GM12874 (cell line): ENCODE measurements around the gene RAD51.

Experiments
- TF ChIP-seq, protein P1 (sequence below): IDR thresholded peaks from 2 replicates; pipeline ENCODE4 v1.5.1; 2011; ENCODE audit warnings: low read depth, mild to moderate bottlenecking, control low read depth, low read length, moderate library complexity; ENCODE audit not compliant: insufficient read depth

The RAD51 gene

GRCh38 chr15:40694688-40695468 is at the start of gene RAD51:
Gene RAD51, plus strand, starts transcription at chr15:40695174. Its CDS starts 3,585 bp downstream, at chr15:40698759.
- TF ChIP-seq, protein P1, sequence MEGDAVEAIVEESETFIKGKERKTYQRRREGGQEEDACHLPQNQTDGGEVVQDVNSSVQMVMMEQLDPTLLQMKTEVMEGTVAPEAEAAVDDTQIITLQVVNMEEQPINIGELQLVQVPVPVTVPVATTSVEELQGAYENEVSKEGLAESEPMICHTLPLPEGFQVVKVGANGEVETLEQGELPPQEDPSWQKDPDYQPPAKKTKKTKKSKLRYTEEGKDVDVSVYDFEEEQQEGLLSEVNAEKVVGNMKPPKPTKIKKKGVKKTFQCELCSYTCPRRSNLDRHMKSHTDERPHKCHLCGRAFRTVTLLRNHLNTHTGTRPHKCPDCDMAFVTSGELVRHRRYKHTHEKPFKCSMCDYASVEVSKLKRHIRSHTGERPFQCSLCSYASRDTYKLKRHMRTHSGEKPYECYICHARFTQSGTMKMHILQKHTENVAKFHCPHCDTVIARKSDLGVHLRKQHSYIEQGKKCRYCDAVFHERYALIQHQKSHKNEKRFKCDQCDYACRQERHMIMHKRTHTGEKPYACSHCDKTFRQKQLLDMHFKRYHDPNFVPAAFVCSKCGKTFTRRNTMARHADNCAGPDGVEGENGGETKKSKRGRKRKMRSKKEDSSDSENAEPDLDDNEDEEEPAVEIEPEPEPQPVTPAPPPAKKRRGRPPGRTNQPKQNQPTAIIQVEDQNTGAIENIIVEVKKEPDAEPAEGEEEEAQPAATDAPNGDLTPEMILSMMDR: no peak

DNA sequence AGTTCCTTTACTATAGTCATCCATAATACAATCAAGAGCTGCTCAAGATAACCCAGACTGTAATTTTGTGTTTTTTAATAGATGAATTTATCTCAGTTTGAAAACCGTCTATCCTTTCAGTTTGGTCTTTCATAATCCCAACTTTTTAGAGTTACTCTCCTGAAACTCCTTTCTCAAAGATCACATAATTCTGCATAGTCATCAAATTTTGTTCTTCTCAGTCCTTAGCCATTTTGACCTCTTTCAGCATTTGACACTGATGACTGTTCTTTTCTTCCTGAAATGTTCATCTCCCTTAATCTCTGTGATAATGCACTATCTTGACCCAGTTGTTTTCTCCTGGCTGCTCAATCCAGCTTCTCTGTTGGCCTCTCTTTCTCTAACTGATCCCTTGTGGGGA is 47.5 kb upstream of the RAD51 start:
- TF ChIP-seq, protein P1: no peak

DNA sequence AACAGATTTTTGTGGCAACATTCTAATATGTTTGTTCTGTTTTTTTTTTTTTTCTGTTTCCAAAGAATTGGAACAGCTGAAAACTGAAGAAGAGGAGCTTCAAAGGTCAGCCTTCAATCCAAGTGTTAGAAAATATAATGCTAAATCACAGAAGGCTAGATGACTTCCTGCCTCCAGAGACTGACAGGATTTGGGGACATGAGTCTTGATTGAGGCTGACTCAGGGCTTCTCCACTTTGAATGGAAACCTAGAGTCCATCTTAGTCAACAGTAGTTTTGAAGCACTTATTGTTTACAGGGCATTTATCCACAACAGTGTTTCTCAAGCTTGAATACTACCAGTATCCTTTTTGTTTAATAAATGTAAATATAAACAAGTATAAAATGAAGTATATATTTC is 44.5 kb upstream of the RAD51 start:
- TF ChIP-seq, protein P1: no peak

- TF ChIP-seq, protein P1: no peak
These were observed 34.3 kb upstream of the RAD51 start for GRCh38 chr15:40660686-40661085.

DNA sequence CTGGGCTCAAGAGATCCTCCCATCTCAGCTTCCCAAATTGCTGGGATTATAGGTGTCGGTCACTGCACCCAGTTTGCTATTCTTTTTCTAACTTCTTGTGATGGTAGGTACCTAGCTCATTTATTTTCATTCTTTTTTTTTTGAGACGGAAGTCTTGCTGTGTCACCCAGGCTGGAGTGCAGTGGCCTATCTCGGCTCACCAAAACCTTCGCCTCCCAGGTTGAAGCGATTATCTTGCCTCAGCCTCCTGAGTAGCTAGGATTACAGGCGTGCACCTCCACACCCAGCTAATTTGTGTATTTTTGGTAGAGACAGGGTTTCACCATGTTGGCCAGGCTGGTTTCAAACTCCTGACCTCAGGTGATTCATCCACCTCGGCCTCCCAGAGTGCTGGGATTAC is 30.1 kb upstream of the RAD51 start:
- TF ChIP-seq, protein P1: no peak

- TF ChIP-seq, protein P1: no peak
These were observed 14.8 kb upstream of the RAD51 start for GRCh38 chr15:40680151-40680550.

DNA sequence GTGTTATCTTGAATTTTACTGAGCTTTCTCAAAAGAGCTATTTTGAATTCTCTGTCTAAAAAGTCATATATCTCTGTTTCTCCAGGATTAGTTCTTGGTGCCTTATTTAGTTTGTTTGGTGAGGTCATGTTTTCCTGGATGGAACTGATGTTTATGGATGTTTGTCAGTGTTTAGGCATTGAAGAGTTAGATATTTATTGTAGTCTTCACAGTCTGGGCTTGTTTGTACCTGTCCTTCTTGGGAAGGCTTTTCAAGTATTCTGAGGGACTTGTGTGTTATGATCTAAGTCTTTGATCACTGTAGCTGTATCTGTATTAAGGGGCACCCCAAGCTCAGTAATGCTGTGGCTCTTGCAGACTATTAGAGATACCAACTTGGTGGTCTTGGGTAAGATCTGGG is 10.6 kb upstream of the RAD51 start:
- TF ChIP-seq, protein P1: no peak

- TF ChIP-seq, protein P1: no peak
These were observed 9.6 kb upstream of the RAD51 start for GRCh38 chr15:40685376-40685775.
